Peyer's patch (tissue), 4 donors: ENCODE measurements around the gene HCRTR1.

Experiments
- POLR2A ChIP-seq, 2 donors: fragments of 450-650 bp; IDR thresholded peaks; one replicate each; pipeline ENCODE4 v1.5.1; 2017; ENCODE audit warnings: antibody characterized with exemption in 2 of 2, mild to moderate bottlenecking in 2 of 2, moderate library complexity in 2 of 2
- TF ChIP-seq, protein P1 (sequence below), 6 experiments: fragments of 450-650 bp in 4 of 6; fragments of 200-600 bp in 2 of 6; sonication (generic) in 1 of 6; IDR thresholded peaks; one replicate each; pipeline ENCODE4 v1.5.1; 2017 to 2019; ENCODE audit warnings: antibody characterized with exemption in 6 of 6, mild to moderate bottlenecking in 3 of 6, moderate library complexity in 1 of 6

DNA sequence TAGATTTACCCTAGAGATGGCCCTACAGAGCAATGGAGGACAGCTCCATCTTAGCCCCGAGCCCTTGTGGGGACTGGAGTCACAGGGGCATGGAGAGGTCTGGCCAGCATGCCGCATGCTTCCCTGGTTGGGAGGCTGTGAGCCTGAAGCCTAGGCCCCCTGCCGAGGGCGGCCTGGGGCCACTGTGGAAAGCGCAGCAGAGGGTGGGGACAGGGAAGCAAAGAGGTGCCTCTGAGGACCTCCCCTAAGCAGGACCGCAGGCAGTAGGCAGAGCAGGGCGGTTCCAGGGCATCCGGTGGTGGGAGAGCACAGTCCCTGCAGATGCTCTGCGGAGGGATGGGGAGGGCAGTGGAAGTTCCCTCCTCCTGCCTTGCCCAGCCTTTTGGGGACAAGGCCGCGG is 53.7 kb downstream of the HCRTR1 start:
- TF ChIP-seq, protein P1, sequence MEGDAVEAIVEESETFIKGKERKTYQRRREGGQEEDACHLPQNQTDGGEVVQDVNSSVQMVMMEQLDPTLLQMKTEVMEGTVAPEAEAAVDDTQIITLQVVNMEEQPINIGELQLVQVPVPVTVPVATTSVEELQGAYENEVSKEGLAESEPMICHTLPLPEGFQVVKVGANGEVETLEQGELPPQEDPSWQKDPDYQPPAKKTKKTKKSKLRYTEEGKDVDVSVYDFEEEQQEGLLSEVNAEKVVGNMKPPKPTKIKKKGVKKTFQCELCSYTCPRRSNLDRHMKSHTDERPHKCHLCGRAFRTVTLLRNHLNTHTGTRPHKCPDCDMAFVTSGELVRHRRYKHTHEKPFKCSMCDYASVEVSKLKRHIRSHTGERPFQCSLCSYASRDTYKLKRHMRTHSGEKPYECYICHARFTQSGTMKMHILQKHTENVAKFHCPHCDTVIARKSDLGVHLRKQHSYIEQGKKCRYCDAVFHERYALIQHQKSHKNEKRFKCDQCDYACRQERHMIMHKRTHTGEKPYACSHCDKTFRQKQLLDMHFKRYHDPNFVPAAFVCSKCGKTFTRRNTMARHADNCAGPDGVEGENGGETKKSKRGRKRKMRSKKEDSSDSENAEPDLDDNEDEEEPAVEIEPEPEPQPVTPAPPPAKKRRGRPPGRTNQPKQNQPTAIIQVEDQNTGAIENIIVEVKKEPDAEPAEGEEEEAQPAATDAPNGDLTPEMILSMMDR (IDR thresholded peaks at IDR 0.05): no peak
- TF ChIP-seq POLR2A (IDR thresholded peaks at IDR 0.05): no peak
